LNCAP (cell line): ENCODE results near the gene SORBS1.

Source experiments
- CTCF ChIP-seq: fragments of 450-650 bp; IDR thresholded peaks from 2 replicates; pipeline ENCODE4 v1.5.1; 2017; ENCODE audit warnings: mild to moderate bottlenecking

Gene SORBS1

GRCh38 chr10:95400787-95401186 is 160.4 kb downstream of the SORBS1 start:
- TF ChIP-seq CTCF = no peak

DNA sequence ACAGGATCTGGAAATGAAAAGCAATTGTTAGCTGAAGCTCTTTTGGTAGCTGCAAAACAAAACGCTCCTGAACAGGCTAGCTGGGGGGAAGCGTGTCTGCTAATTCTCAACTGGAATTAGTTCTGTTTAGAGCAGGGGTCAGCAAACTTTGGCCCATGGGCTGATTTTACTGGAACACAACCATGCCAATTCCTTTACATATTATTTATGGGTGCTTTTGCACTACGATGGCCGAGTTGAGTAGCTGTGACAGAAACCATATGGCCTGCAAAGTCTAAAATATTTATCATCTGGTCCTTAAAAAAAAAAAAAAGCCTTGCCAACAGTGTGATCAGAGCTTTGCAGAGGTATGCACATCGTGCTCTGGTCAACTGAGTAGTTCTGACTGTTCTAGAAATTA is 162.0 kb downstream of the SORBS1 start:
- no peak for TF ChIP-seq CTCF

DNA sequence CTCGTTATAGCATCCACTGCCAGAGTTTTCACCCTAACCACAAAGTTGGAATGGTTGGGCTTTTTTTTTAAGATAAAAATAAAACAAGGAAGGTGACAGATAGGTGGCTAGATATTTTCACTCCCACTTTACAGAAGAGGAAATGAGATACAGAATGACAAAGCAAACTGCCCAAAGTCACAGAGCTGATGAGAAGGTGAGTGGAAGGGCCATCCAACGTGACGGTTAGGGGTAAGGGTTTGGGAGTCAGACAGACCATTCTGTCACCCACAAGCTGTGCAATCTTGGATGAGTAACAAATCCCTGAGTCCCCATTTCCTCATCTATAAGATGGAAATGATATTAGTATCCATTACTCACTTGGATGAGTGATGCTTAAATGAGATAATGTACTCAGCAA is 163.4 kb downstream of the SORBS1 start:
- no peak for TF ChIP-seq CTCF

DNA sequence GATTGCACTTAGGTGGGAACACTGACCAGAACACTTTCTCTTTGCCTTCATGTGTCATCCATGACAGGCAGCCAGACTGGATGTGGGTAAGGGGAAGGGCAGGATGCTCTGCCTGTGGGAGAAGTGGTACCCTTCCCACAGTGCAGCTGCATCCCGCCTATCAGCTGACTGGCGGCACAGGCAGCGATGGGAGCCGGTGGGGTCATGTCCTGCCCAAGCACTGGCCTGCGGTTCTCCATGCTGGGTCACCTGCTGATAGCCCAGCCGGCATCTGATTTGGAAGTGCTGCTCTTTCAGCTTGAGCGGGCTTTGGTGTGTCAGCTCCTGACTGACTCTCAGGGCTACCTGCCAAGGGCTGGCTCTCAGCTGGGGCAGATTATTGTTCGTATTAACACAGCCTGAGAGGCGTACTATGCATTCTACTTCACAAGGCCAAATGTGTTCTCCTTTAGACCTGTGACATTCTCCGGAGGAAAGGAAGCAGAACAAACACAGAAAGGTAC is 165.2 kb downstream of the SORBS1 start:
- no peak for TF ChIP-seq CTCF

- no peak for TF ChIP-seq CTCF
Observed at GRCh38 chr10:95394161-95394880, 166.8 kb downstream of the SORBS1 start.

GRCh38 chr10:95392681-95393164 is 168.4 kb downstream of the SORBS1 start:
- TF ChIP-seq CTCF = no peak

GRCh38 chr10:95392217-95392584 is 169.0 kb downstream of the SORBS1 start:
- no peak for TF ChIP-seq CTCF
